Endothelial cell of umbilical vein (primary cell): ENCODE data around the gene DBP. TPM values are rescaled to one million over a fixed set of nuclear protein-coding genes. Genes with fewer than 3 reads are reported as not detected.

Experiments used
- BruUV-seq: library from RNA; stranded (reverse); fragments of 400-500 nt; replicated peaks from 2 replicates; lab custom pipeline; 2021; lab: Mats Ljungman, UMichigan
- CTCF ChIA-PET: fragments of 300-600, 350-600 bp; sonication (Branson Sonifier 250); formaldehyde crosslinking; loops from one replicate; lab custom pipeline; 2021; ENCODE audit warnings: antibody characterized with exemption, inconsistent platforms; lab: Charles Lee
- POLR2A ChIA-PET: fragments of 300-600, 350-600 bp; sonication (Branson Sonifier 250); formaldehyde crosslinking; loops from one replicate; lab custom pipeline; 2021; ENCODE audit warnings: antibody characterized with exemption, inconsistent platforms; lab: Charles Lee
- DNase-seq: peaks from one replicate; pipeline ENCODE4 v3.0.0-alpha.2; 2011; ENCODE audit warnings: low read depth, low spot score
- FAIRE-seq: peaks from 2 replicates; lab custom pipeline; 2011; peaks lifted over from hg19 to GRCh38; lab: Jason Lieb, UNC
- H2AFZ ChIP-seq: 2 replicates; pipeline ENCODE4 v1.6.0; 2012; ENCODE audit warnings: low read depth, low read length, control low read depth, inconsistent platforms
- H3K27ac ChIP-seq: 2 replicates; pipeline ENCODE4 v1.5.1; 2011; ENCODE audit warnings: low read depth, mild to moderate bottlenecking, control low read depth, low read length, moderate library complexity; ENCODE audit not compliant: insufficient read depth
- H3K27me3 ChIP-seq, 2 experiments: 2 replicates each; pipeline versions ENCODE4 v1.6.0 to v1.6.1; 2011; ENCODE audit warnings: low read length in 2 of 2, mixed read lengths in 1 of 2; ENCODE audit not compliant: control insufficient read depth in 2 of 2, insufficient read depth in 2 of 2
- H3K36me3 ChIP-seq, 2 experiments: 2 replicates in 1 of 2; 3 replicates in 1 of 2; pipeline ENCODE4 v1.5.1; 2011; ENCODE audit warnings: low read length in 2 of 2, mild to moderate bottlenecking in 1 of 2, moderate library complexity in 1 of 2; ENCODE audit not compliant: control insufficient read depth in 2 of 2, insufficient read depth in 2 of 2; ENCODE audit errors: extremely low read depth in 1 of 2
- H3K4me1 ChIP-seq: 3 replicates; pipeline ENCODE4 v1.5.1; 2011; ENCODE audit warnings: mild to moderate bottlenecking, low read length; ENCODE audit not compliant: control insufficient read depth, insufficient read depth; ENCODE audit errors: extremely low read depth
- H3K4me2 ChIP-seq: 2 replicates; pipeline ENCODE4 v1.6.1; 2011; ENCODE audit warnings: low read length, control low read depth, mixed read lengths; ENCODE audit not compliant: insufficient read depth
- H3K4me3 ChIP-seq, 3 experiments: fragments of 200-600 bp in 1 of 3; sonication (generic), shearing (Covaris generic) in 1 of 3; replicated peaks in 1 of 3; 2 replicates each; pipeline ENCODE4 v1.5.1; 2011 to 2016; ENCODE audit warnings: control low read depth in 3 of 3, low read length in 3 of 3, mild to moderate bottlenecking in 2 of 3, inconsistent platforms in 1 of 3, low read depth in 1 of 3, moderate library complexity in 1 of 3; ENCODE audit not compliant: insufficient read depth in 1 of 3
- H3K79me2 ChIP-seq: 2 replicates; pipeline ENCODE4 v1.6.0; 2012; ENCODE audit warnings: low read length, inconsistent platforms; ENCODE audit not compliant: control insufficient read depth, insufficient read depth
- H3K9ac ChIP-seq: replicated peaks from 2 replicates; pipeline ENCODE3; 2011; ENCODE audit warnings: low read length, control low read depth; ENCODE audit not compliant: insufficient read depth; ENCODE audit errors: extremely low read depth
- H3K9me1 ChIP-seq: replicated peaks from 3 replicates; pipeline ENCODE4 v1.6.0; 2011; ENCODE audit warnings: mild to moderate bottlenecking, low read length; ENCODE audit not compliant: control insufficient read depth, insufficient read depth; ENCODE audit errors: extremely low read depth
- H3K9me3 ChIP-seq: replicated peaks from 2 replicates; pipeline ENCODE4 v1.5.1; 2012; ENCODE audit warnings: low read length, inconsistent platforms; ENCODE audit not compliant: control insufficient read depth, insufficient read depth
- H4K20me1 ChIP-seq: replicated peaks from 2 replicates; pipeline ENCODE3; 2011; ENCODE audit warnings: mild to moderate bottlenecking, low read length; ENCODE audit not compliant: control insufficient read depth, insufficient read depth; ENCODE audit errors: extremely low read depth
- CTCF ChIP-seq, 2 donors: IDR thresholded peaks; 1 replicate in 1 of 2; 2 replicates in 1 of 2; pipeline ENCODE4 v1.5.1; 2011; ENCODE audit warnings: low read length in 2 of 2, mild to moderate bottlenecking in 2 of 2, moderate library complexity in 2 of 2, control low read depth in 1 of 2, inconsistent platforms in 1 of 2, low read depth in 1 of 2; ENCODE audit not compliant: insufficient read depth in 1 of 2; ENCODE audit errors: extremely low read depth in 1 of 2
- EZH2 ChIP-seq: IDR thresholded peaks from 2 replicates; pipeline ENCODE4 v1.6.1; 2012; ENCODE audit warnings: borderline replicate concordance, low read depth, mild to moderate bottlenecking, moderate library complexity, low read length, inconsistent platforms; ENCODE audit not compliant: severe bottlenecking
- FOS ChIP-seq: IDR thresholded peaks from 2 replicates; pipeline ENCODE4 v1.6.1; 2011; ENCODE audit warnings: mild to moderate bottlenecking, low read length, moderate library complexity, borderline replicate concordance; ENCODE audit not compliant: insufficient read depth
- GATA2 ChIP-seq: IDR thresholded peaks from 2 replicates; pipeline ENCODE4 v1.7.0; 2011; ENCODE audit warnings: low read depth, mild to moderate bottlenecking, moderate library complexity, mixed read lengths, low read length; ENCODE audit not compliant: insufficient read length, insufficient read depth
- JUN ChIP-seq: IDR thresholded peaks from 2 replicates; pipeline ENCODE4 v1.6.1; 2011; ENCODE audit warnings: borderline replicate concordance, low read depth; ENCODE audit not compliant: insufficient read length, insufficient read depth
- MAX ChIP-seq: IDR thresholded peaks from 2 replicates; pipeline ENCODE4 v1.6.1; 2011; ENCODE audit not compliant: insufficient read depth, insufficient read length
- MYC ChIP-seq: IDR thresholded peaks from one replicate; pipeline ENCODE4 v1.6.1; 2011; ENCODE audit warnings: mild to moderate bottlenecking, low read depth, low read length
- POLR2A ChIP-seq: IDR thresholded peaks from 2 replicates; pipeline ENCODE4 v1.6.1; 2012; ENCODE audit warnings: low read depth, mild to moderate bottlenecking, control low read depth, low read length
- POLR2AphosphoS5 ChIP-seq: IDR thresholded peaks from 2 replicates; pipeline ENCODE4 v1.6.1; 2012; ENCODE audit warnings: low read depth, mild to moderate bottlenecking, control low read depth, low read length, moderate library complexity; ENCODE audit not compliant: insufficient read depth
- dilution Hi-C: fragments of 300-500 bp; cut with MboI; formaldehyde crosslinking; loops from one replicate; pipeline ENCODE4 v1.15.0; 2019; ENCODE audit warnings: low sequenced_read_pairs; ENCODE audit not compliant: extremely low pct_ligation_motif_present
- intact Hi-C: fragments of 100-400 bp; cut with micrococcal nuclease; formaldehyde crosslinking; loops from one replicate; pipeline ENCODE4 v1.10.0; 2022
- polyA plus RNA-seq, 4 experiments: library from polyadenylated mRNA; depleted of rRNA in 3 of 4; stranded (reverse) in 3 of 4; unstranded in 1 of 4; fragments of >200 nt; gene quantifications; 2 replicates each; pipeline versions ENCODE4 v1.2.1 to v1.2.3, GENCODE V29; 2011 to 2012; ENCODE audit warnings: missing spikeins in 1 of 4
- total RNA-seq: library from RNA; stranded (reverse); gene quantifications from 2 replicates; pipeline ENCODE4 v1.2.3, GENCODE V29; 2021

Gene DBP
- total and polyA plus RNA-seq, 2 donors (not counting 3 experiments of a cell fraction or from before 2014, with no cell fraction given), result 1.5 to 1.8 TPM

DNA sequence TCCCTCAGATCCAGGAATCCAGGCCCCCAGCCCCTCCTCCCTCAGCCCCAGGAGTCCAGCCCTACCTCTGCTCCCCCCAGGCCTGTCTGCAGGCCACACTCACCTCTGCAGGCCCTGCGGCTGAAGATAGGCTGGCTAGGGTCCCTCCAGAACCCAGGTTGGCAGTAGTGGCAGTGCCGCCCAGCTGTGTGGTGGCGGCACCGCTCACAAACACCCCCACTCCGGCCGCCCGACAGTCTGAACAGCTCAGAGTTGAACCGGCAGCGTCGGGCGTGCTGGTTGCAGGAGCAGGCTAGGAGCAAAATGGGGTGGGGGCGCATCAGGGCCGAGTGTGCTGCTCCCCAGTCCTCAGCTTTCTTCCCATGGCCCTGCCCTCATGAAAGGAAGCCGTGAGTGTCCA, 27.3 kb upstream of the DBP start:
- TF ChIP-seq FOS, result no peak
- TF ChIP-seq EZH2, result no peak
- TF ChIP-seq POLR2A, result no peak
- TF ChIP-seq JUN, result no peak
- no peak for TF ChIP-seq POLR2AphosphoS5
- TF ChIP-seq CTCF (IDR thresholded peaks at IDR 0.05; ENCODE audit: extremely low read depth in 1 of 2, insufficient read depth in 1 of 2, low read depth in 1 of 2, low read length in 2 of 2), result no peak
- TF ChIP-seq GATA2, result no peak
- no peak for TF ChIP-seq MYC
- TF ChIP-seq MAX, result no peak
- H3K4me3 ChIP-seq, result no peak overlapping the region
- no peak overlapping the region for H3K4me2 ChIP-seq
- no peak for FAIRE-seq
- no peak overlapping the region for H3K9ac ChIP-seq
- H3K9me1 ChIP-seq, result no peaks in the 10 kb centered on the region
- dilution Hi-C loops (no loop called here), intact Hi-C loops (no loop called here)
- CTCF ChIA-PET, result interaction anchor here (1.2 to 1.6 kb wide), 2 partner anchors 10 to 34 kb away, joined by 3 to 6 read pairs; no protein-coding TSS in a partner anchor
- DNase-seq, result no peak
- H4K20me1 ChIP-seq, result no peaks in the 10 kb centered on the region
- no peaks in the 10 kb centered on the region for H3K36me3 ChIP-seq
- no peaks in the 10 kb centered on the region for H3K9me3 ChIP-seq
- no peak overlapping the region for H3K27ac ChIP-seq
- POLR2A ChIA-PET, result interaction anchor here (0.7 kb wide), 1 partner anchor 228 kb away, joined by 3 read pairs; no protein-coding TSS in a partner anchor
- no peaks in the 10 kb centered on the region for H3K79me2 ChIP-seq
- no TSS peak for BruUV-seq
- H3K27me3 ChIP-seq, result no peaks in the 10 kb centered on the region
- H2AFZ ChIP-seq, result no peak overlapping the region
- H3K4me1 ChIP-seq, result no peaks in the 10 kb centered on the region
